K562 (cell line): ENCODE data around the gene TP53RK. TPM values are rescaled to one million over a fixed set of nuclear protein-coding genes. Genes with fewer than 3 reads are reported as not detected.

Experiments
- ATAC-seq: fragments of 200-7000 bp; cut with Tn5 transposase; 3 replicates; pipeline ENCODE4 v1.9.1; 2020; ENCODE audit warnings: moderate library complexity
- BruUV-seq: library from RNA; stranded (reverse); fragments of 400-500 nt; replicated peaks from 2 replicates; lab custom pipeline; 2021; lab: Mats Ljungman, UMichigan
- CTCF ChIA-PET: fragments of 300-600 bp; formaldehyde crosslinking; extraction: SDS; loops from one replicate; lab custom pipeline; 2021; ENCODE audit warnings: low intra/inter-chr PET ratio; lab: Yijun Ruan, JAX
- POLR2A ChIA-PET: fragments of 300-600, 350-650 bp; sonication (Branson Sonifier 250); formaldehyde crosslinking; extraction: SDS; loops from one replicate; lab custom pipeline; 2021; ENCODE audit warnings: antibody characterized with exemption, inconsistent platforms; lab: Yijun Ruan, JAX
- DNase-seq, 4 experiments: peaks; one replicate each; pipeline versions ENCODE4 v3.0.0 to v3.0.0-alpha.2; 2011 to 2018; ENCODE audit warnings: low spot score in 3 of 4, mixed read lengths in 3 of 4; ENCODE audit errors: extremely low read depth in 1 of 4
- FAIRE-seq: peaks from 2 replicates; lab custom pipeline; 2011; peaks lifted over from hg19 to GRCh38; lab: Jason Lieb, UNC
- H2AFZ ChIP-seq: 2 replicates; pipeline ENCODE4 v1.6.0; 2011; ENCODE audit warnings: low read depth, low read length, control low read depth, inconsistent platforms
- H3K27ac ChIP-seq: fragments of 200-600 bp; 3 replicates; pipeline ENCODE4 v1.8.0; 2011; ENCODE audit warnings: low read depth, mild to moderate bottlenecking, control low read depth, inconsistent platforms, low read length, moderate library complexity, mixed read lengths; ENCODE audit errors: extremely low read depth
- H3K27me3 ChIP-seq, 2 experiments: fragments of 300-600 bp in 1 of 2; 2 replicates in 1 of 2; 3 replicates in 1 of 2; pipeline versions ENCODE4 v1.6.0 to v1.8.0; 2011; ENCODE audit warnings: inconsistent platforms in 2 of 2, low read length in 2 of 2, mild to moderate bottlenecking in 1 of 2, mixed read lengths in 1 of 2, moderate library complexity in 1 of 2; ENCODE audit not compliant: control insufficient read depth in 2 of 2, insufficient read depth in 2 of 2
- H3K36me3 ChIP-seq: fragments of 300-600 bp; 3 replicates; pipeline ENCODE4 v1.8.0; 2011; ENCODE audit warnings: mild to moderate bottlenecking, low read length, inconsistent platforms; ENCODE audit not compliant: control insufficient read depth, insufficient read depth
- H3K4me1 ChIP-seq, 2 experiments: fragments of 200-600 bp in 1 of 2; replicated peaks in 1 of 2; 2 replicates in 1 of 2; 3 replicates in 1 of 2; pipeline versions ENCODE4 v1.5.1 to v1.8.0; 2011; ENCODE audit warnings: inconsistent platforms in 2 of 2, low read length in 2 of 2, mild to moderate bottlenecking in 1 of 2, mixed read lengths in 1 of 2, moderate library complexity in 1 of 2; ENCODE audit not compliant: control insufficient read depth in 2 of 2, insufficient read depth in 2 of 2
- H3K4me2 ChIP-seq: 2 replicates; pipeline ENCODE4 v1.6.1; 2011; ENCODE audit warnings: low read length, control low read depth, inconsistent platforms, mixed read lengths; ENCODE audit not compliant: insufficient read depth
- H3K4me3 ChIP-seq: fragments of 200-600 bp; sonication (generic), shearing (Covaris generic); 2 replicates; pipeline ENCODE4 v1.5.1; 2016; ENCODE audit warnings: control low read depth, inconsistent platforms
- H3K79me2 ChIP-seq: fragments of 200-600 bp; 3 replicates; pipeline ENCODE4 v1.8.0; 2011; ENCODE audit warnings: low read length, inconsistent platforms; ENCODE audit not compliant: control insufficient read depth, insufficient read depth
- H3K9ac ChIP-seq, 2 experiments: 2 replicates each; pipeline versions ENCODE4 v1.6.0 to v1.6.1; 2011; ENCODE audit warnings: low read depth in 2 of 2, low read length in 2 of 2, control low read depth in 1 of 2, inconsistent platforms in 1 of 2, mild to moderate bottlenecking in 1 of 2, mixed read lengths in 1 of 2; ENCODE audit not compliant: insufficient read depth in 1 of 2
- H3K9me1 ChIP-seq: one replicate; pipeline ENCODE4 v1.6.0; 2011; ENCODE audit warnings: inconsistent platforms, mild to moderate bottlenecking, low read length, moderate library complexity; ENCODE audit not compliant: control insufficient read depth, insufficient read depth
- H3K9me3 ChIP-seq: replicated peaks from 2 replicates; pipeline ENCODE4 v1.5.1; 2011; ENCODE audit warnings: low read depth, low read length, inconsistent platforms; ENCODE audit not compliant: control insufficient read depth, insufficient read depth
- H4K20me1 ChIP-seq: replicated peaks from 2 replicates; pipeline ENCODE4 v1.6.1; 2011; ENCODE audit warnings: low read length, inconsistent platforms, mixed read lengths; ENCODE audit not compliant: control insufficient read depth, insufficient read depth
- CGGBP1 ChIP-seq: fragments of 250-450 bp; sonication (Bioruptor Pico); IDR thresholded peaks from 2 replicates; pipeline ENCODE4 v1.9.0; 2021; ENCODE audit warnings: mild to moderate bottlenecking
- E4F1 ChIP-seq: fragments of 250-450 bp; sonication (Bioruptor Pico); IDR thresholded peaks from 2 replicates; pipeline ENCODE4 v1.5.0; 2021; ENCODE audit warnings: mild to moderate bottlenecking, borderline replicate concordance
- FOXK1 ChIP-seq: sonication (generic); formaldehyde crosslinking; IDR thresholded peaks from 2 replicates; pipeline ENCODE4 v1.8.0; 2022; ENCODE audit warnings: missing genetic modification reagents, mild to moderate bottlenecking, borderline replicate concordance
- FOXP4 ChIP-seq: sonication (generic); formaldehyde crosslinking; IDR thresholded peaks from 2 replicates; pipeline ENCODE4 v1.8.0; 2022; ENCODE audit warnings: mild to moderate bottlenecking, missing genetic modification reagents, borderline replicate concordance
- HDAC8 ChIP-seq: fragments of 450-650 bp; IDR thresholded peaks from 2 replicates; pipeline ENCODE4 v1.6.1; 2016; ENCODE audit warnings: mild to moderate bottlenecking, missing genetic modification characterization, moderate library complexity, missing compliant biosample characterization
- MCM3 ChIP-seq: fragments of 450-650 bp; IDR thresholded peaks from 2 replicates; pipeline ENCODE4 v1.6.1; 2016
- MECOM ChIP-seq: fragments of 250-450 bp; sonication (Bioruptor Pico); IDR thresholded peaks from 2 replicates; pipeline ENCODE4 v1.8.0; 2022; ENCODE audit warnings: inconsistent platforms
- NCOA6 ChIP-seq: fragments of 450-650 bp; IDR thresholded peaks from 2 replicates; pipeline ENCODE4 v1.6.1; 2017; ENCODE audit warnings: mild to moderate bottlenecking
- PTTG1 ChIP-seq: fragments of 450-650 bp; IDR thresholded peaks from 2 replicates; pipeline ENCODE4 v1.6.1; 2016; ENCODE audit warnings: low read depth, mild to moderate bottlenecking, missing genetic modification characterization, missing compliant biosample characterization
- SIN3B ChIP-seq: fragments of 450-650 bp; IDR thresholded peaks from 2 replicates; pipeline ENCODE4 v1.6.1; 2017; ENCODE audit warnings: low read depth, mild to moderate bottlenecking, moderate library complexity
- SMARCA4 ChIP-seq: fragments of 450-650 bp; IDR thresholded peaks from 2 replicates; pipeline ENCODE4 v1.6.1; 2016
- TARDBP ChIP-seq: fragments of 450-650 bp; IDR thresholded peaks from 2 replicates; pipeline ENCODE4 v1.6.1; 2016
- ZKSCAN1 ChIP-seq: fragments of 150-350 bp; IDR thresholded peaks from 2 replicates; pipeline ENCODE4 v1.6.1; 2016; ENCODE audit warnings: low read depth, low read length
- ZNF124 ChIP-seq: sonication (generic); formaldehyde crosslinking; IDR thresholded peaks from 2 replicates; pipeline ENCODE4 v1.8.1; 2022; ENCODE audit warnings: missing genetic modification reagents
- ZNF239 ChIP-seq: fragments of 250-450 bp; sonication (Bioruptor Pico); IDR thresholded peaks from 2 replicates; pipeline ENCODE4 v1.4.0; 2020; ENCODE audit warnings: mild to moderate bottlenecking
- ZNF57 ChIP-seq: fragments of 450-650 bp; formaldehyde crosslinking; IDR thresholded peaks from 2 replicates; pipeline ENCODE4 v1.4.0; 2020; ENCODE audit warnings: mild to moderate bottlenecking, moderate library complexity
- ZNF75A ChIP-seq: fragments of 450-650 bp; formaldehyde crosslinking; IDR thresholded peaks from 2 replicates; pipeline ENCODE4 v1.4.0; 2020; ENCODE audit warnings: mild to moderate bottlenecking
- WGBS: fragments of 100-300 bp; shearing (Covaris generic); methylation state at CpG from one replicate; pipeline ENCODE4 v1.1.6; 2016; ENCODE audit warnings: low coverage, mixed read lengths; ENCODE audit not compliant: insufficient coverage; ENCODE audit errors: missing lambda C conversion rate; 5-methylcytosine and 5-hydroxymethylcytosine counted together
- in situ Hi-C: fragments of 300-500 bp; cut with MboI; formaldehyde crosslinking; loops from 4 replicates; pipeline ENCODE4 v1.15.0; 2018; ENCODE audit warnings: inconsistent platforms, mixed read lengths
- intact Hi-C: fragments of 100-400 bp; cut with micrococcal nuclease; formaldehyde crosslinking; loops from 2 replicates; pipeline ENCODE4 v1.14.2; 2022
- polyA plus RNA-seq, 8 experiments: library from polyadenylated mRNA; depleted of rRNA in 4 of 8; stranded (reverse) in 5 of 8; unstranded in 3 of 8; fragments of >200 nt; fragmentation: Nextera tagmentation in 2 of 8; fragmentation: Illumina TruSeq in 1 of 8; extraction: Ambion mirVana in 2 of 8; extraction: Trizol in 1 of 8; gene quantifications; 2 replicates each; pipeline versions ENCODE4 v1.2.1 to v1.2.3, GENCODE V29; 2011 to 2014; ENCODE audit warnings: inconsistent platforms in 1 of 8, missing spikeins in 1 of 8
- total RNA-seq, 7 experiments: library from RNA; depleted of rRNA in 6 of 7; stranded (reverse); fragments of >200 nt in 6 of 7; fragmentation: Illumina TruSeq in 2 of 7; extraction: Trizol in 2 of 7; gene quantifications; 2 replicates each; pipeline versions ENCODE4 v1.2.1 to v1.2.3, GENCODE V29; 2011 to 2021; ENCODE audit warnings: low replicate concordance in 1 of 7

Gene TP53RK
- total and polyA plus RNA-seq, 9 of the 15 experiments (the other 6 are each of a cell fraction or from before 2014, with no cell fraction given), result 2.9 to 43.5 (median 17.2) TPM

GRCh38 chr20:46720019-46720418 is 30.8 kb upstream of the TP53RK start:
- POLR2A ChIA-PET, result interaction anchor here (1.2 kb wide), 1 partner anchor 400 kb away, joined by 3 read pairs; no protein-coding TSS in a partner anchor
- intact Hi-C loops, result no loop called here
- Histone ChIP-seq H3K79me2 (no peaks in the 10 kb centered on the region), H3K4me3 (no peak overlapping the region), H3K4me1 (no peaks in the 10 kb centered on the region; a peak in 1 of 5 replicates), H3K36me3 (no peaks in the 10 kb centered on the region), H3K9me1 (no peaks in the 10 kb centered on the region), H3K9ac (no peak overlapping the region), H3K27me3 (peaks cover 0 to 7% of the 10 kb centered on the region in 2 experiments; a peak in 1 of 5 replicates), H3K27ac (no peak overlapping the region), H2AFZ (no peak overlapping the region), H4K20me1 (no peaks in the 10 kb centered on the region; the same call in 1 of the 2 replicates), H3K9me3 (no peaks in the 10 kb centered on the region), H3K4me2 (no peak overlapping the region)
- 21% methylated on average over 1 of the region's 1 CpG for WGBS
- TF ChIP-seq ZNF75A (CRISPR knock-in tag), result no peak
- no peak for TF ChIP-seq ZKSCAN1
- TF ChIP-seq MCM3, result no peak
- TF ChIP-seq ZNF57, result no peak
- TF ChIP-seq TARDBP, result no peak
- TF ChIP-seq HDAC8 (tag), result no peak
- no peak for TF ChIP-seq CGGBP1
- no peak for TF ChIP-seq NCOA6
- no peak for TF ChIP-seq FOXK1 (CRISPR knock-in tag)
- TF ChIP-seq MECOM, result no peak
- no peak for TF ChIP-seq ZNF239 (CRISPR knock-in tag)
- no peak for TF ChIP-seq FOXP4 (CRISPR knock-in tag)
- TF ChIP-seq SIN3B, result no peak
- TF ChIP-seq SMARCA4, result no peak
- no peak for TF ChIP-seq PTTG1 (tag)
- no peak for TF ChIP-seq E4F1
- TF ChIP-seq ZNF124 (CRISPR knock-in tag), result no peak
- BruUV-seq, result no TSS peak
- in situ Hi-C loops, result no loop called here
- DNase-seq (no peak), FAIRE-seq (no peak), ATAC-seq (no peak)
- CTCF ChIA-PET, result no interaction called here
